Thyroid gland (tissue), 4 donors: ENCODE data around the gene TMEM239.
"Not testable (repeated sequence)": the region's sequence is repeated elsewhere in the genome, so short reads cannot be mapped to it uniquely, and the experiment has no call there.

Source experiments
- CTCF ChIP-seq, 6 experiments: fragments of 200-600 bp in 3 of 6; fragments of 450-650 bp in 3 of 6; sonication (generic) in 3 of 6; IDR thresholded peaks; one replicate each; pipeline ENCODE4 v1.5.1; 2016 to 2019; ENCODE audit warnings: antibody characterized with exemption in 6 of 6, mild to moderate bottlenecking in 2 of 6, inconsistent platforms in 1 of 6, moderate library complexity in 1 of 6
- POLR2A ChIP-seq, 2 donors: fragments of 450-650 bp; IDR thresholded peaks; one replicate each; pipeline ENCODE4 v1.6.1; 2017; ENCODE audit warnings: antibody characterized with exemption in 2 of 2, mild to moderate bottlenecking in 2 of 2, moderate library complexity in 1 of 2

- not testable (repeated sequence) for TF ChIP-seq CTCF, POLR2A (IDR thresholded peaks at IDR 0.05)
Observed at GRCh38 chr20:2807929-2808328, 8.2 kb upstream of the TMEM239 start.
